HG03108 (cell line): ENCODE measurements around the gene DDR1.
A peak's percentile ranks its signal among the peaks of the same experiment; 100 is the strongest.
"Not testable (repeated sequence)": the region's sequence is repeated elsewhere in the genome, so short reads cannot be mapped to it uniquely, and the experiment has no call there.

Experiments
- ATAC-seq: cut with Tn5 transposase; IDR thresholded peaks from one replicate; pipeline ENCODE4 v1.9.1; 2021; ENCODE audit warnings: moderate library complexity; ENCODE audit not compliant: unreplicated experiment

DDR1 gene

DNA sequence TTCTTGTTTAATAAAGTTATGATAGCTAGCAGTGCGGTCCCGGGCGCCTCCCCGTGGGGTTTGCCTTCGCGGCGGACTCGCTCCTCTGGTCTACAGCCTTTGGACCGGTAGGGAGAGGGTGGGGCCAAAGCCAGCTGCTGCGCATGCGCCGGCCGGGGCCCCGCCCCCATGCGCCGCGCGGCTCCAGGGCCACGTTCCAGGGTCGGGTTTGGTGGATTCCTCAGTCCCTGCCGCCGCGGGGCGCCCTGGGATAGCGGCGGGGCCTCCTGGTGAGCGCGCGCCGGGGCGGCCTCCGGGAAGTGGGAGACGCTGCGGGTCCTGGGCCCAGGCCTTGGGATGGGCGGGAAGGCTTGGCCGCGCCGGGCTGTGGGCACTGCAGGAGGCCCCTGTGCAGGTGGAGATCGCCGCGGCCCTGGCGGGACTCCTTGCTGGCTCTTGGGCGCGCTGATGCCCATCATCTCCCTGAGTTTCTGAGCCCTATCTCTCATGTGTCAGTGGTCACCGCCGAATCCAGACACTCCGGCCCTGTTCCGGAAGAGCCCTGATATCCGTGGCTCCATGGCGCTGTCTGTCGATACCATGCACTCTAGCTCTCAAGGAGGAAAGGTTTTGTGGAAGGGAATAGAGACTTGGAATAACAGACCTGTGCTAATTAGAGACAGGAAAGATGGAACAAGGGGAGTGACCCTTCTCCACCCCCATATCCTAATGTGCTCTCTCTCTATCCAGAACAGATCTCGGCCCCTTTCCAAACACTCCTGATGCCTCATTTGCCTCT, 29.9 kb downstream of the DDR1 start, which contains the start of gene VARS2:
VARS2 (plus strand) TSS at position 163 of the 778 bp plus-strand sequence; CDS start at position 762, 599 bp downstream.
- peak; percentile 75 for ATAC-seq

- ATAC-seq: no peak
Measured at GRCh38 chr6:30914854-30915590, 30.7 kb downstream of the DDR1 start.

- ATAC-seq: no peak
Measured at GRCh38 chr6:30915591-30915946, 31.2 kb downstream of the DDR1 start.

GRCh38 chr6:30917041-30917440, 32.7 kb downstream of the DDR1 start:
- no peak for ATAC-seq

DNA sequence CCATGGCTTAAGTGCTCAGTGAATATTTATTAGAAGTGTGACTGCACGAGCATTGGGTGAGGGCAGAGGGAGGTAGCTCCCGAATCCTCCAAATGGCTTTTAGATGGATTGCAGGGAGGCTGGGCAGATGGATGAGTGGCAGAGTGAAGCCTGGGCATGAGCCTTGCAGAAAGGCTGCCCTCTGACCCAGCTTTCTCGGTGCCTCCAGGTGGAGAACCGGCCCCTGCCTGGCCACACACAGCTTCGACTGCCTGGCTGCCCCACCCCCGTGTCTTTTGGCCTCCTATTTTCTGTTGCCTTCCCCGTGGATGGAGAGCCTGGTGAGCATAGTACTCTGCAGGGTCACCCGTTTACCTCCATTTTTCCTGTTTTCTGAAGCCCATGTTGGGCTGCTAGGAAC, 33.2 kb downstream of the DDR1 start:
- ATAC-seq: no peak

DNA sequence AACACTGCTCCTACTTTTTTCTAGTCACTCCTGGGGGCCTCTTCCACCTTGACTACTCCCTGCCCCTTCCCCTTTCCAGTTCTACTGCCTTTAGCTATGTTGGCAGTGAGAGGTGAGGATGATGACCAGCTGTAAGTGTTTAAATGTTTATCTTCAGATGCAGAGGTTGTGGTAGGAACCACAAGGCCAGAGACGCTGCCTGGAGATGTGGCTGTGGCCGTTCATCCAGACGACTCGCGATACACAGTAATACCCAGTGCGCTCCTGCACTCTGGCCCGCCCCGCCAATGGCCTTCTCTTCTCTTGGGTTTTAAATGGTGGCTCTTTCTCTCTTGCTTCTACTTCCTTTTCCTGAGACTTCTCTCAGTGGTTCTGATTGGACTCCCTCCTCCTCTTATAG, 34.4 kb downstream of the DDR1 start:
- ATAC-seq: no peak

DNA sequence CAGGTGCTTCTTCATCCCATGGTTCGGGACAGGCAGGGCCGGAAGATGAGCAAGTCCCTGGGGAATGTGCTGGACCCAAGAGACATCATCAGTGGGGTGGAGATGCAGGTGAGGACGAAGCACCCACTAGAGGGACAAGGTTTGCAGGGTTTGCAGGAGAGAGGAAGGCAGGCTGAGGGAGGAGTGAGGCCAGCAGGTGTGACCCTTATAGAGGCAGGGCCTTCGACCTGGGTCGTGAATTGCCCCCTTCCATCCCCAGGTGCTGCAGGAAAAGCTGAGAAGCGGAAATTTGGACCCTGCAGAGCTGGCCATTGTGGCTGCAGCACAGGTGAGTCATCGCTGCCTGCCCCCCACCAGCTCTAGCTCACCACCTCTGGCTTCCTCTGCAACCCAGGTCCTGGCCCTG, 38.1 kb downstream of the DDR1 start:
- ATAC-seq: no peak

- ATAC-seq: not testable (repeated sequence)
Measured at GRCh38 chr6:30924040-30924627, 39.8 kb downstream of the DDR1 start.

DNA sequence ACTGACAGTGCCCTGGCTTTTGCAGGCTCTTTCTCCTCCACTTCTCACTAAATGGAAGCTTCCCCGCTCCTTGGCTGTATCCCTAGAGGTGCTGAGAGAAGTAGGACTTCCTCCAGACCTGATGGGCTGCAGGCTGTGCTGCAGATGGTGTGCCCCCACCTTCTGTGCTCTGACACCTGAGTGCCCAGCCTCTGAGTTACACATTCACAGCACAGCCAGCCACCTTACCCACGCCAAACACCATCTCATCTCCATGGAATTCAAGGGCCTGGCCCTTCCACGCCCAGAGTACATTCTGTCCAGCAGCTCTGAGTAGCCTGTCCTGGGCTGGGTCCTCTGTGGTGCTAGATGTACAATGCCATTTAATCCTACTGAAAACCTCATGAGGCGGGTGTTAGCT, 42.3 kb downstream of the DDR1 start:
- no peak for ATAC-seq

DNA sequence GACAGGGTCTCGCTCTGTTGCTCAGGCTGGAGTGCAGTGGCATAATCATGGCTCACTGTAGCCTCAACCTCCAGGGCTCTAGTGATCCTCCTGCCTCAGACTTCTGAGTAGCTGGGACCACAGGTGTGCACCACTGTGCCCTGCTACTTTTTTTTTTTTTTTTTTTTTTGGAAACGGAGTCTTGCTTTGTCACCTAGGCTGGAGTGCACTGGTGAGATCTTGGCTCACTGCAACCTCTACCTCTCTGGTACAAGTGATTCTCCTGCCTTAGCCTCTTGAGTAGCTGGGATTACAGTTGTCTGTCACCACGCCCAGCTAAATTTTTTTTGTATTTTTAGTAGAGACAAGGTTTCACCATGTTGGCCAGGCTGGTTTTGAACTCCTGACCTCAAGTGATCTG, 42.8 kb downstream of the DDR1 start:
- ATAC-seq: not testable (repeated sequence)

GRCh38 chr6:30928677-30929076, 44.4 kb downstream of the DDR1 start:
- ATAC-seq: no peak

GRCh38 chr6:30930506-30930905, 46.2 kb downstream of the DDR1 start:
- ATAC-seq: no peak

- ATAC-seq: no peak
Measured at GRCh38 chr6:30931272-30931671, 47.0 kb downstream of the DDR1 start.

DNA sequence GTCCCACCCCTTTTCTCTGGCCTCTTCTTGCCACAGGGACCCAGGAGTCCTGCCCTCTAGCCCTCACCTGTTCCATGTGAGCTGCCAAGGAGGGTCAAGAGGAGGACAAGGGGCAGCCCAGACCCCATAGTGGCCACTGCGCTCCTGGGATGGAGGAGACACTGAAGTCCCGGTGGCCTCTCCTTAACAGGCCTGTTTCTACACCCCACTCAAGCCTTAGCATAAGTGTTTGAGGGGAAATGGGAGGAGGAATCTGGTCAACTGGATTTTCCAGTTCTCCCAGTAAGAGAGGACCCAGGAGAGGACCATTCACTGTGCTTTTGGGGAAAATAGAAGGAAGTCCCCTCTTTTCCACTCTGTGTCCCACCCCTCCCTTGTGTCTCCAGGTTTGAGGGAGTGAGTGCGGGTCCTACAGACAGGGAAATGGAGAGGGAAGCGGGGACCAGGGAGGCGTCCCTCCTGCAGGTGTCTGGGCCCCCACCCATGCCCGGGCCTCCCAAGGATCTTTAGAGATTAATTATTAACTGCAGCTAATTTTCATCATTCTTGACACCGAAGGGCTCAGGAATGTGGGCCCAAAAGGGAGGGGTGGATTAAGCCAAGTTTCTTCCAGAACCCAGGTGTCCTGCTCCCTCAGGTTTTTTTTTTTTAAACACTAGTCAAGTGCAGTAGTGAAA, 47.8 kb downstream of the DDR1 start, which contains the start of gene SFTA2:
SFTA2 (minus strand) TSS at position 202 of the 677 bp plus-strand sequence; CDS start at position 128, 74 bp downstream.
- no peak for ATAC-seq

DNA sequence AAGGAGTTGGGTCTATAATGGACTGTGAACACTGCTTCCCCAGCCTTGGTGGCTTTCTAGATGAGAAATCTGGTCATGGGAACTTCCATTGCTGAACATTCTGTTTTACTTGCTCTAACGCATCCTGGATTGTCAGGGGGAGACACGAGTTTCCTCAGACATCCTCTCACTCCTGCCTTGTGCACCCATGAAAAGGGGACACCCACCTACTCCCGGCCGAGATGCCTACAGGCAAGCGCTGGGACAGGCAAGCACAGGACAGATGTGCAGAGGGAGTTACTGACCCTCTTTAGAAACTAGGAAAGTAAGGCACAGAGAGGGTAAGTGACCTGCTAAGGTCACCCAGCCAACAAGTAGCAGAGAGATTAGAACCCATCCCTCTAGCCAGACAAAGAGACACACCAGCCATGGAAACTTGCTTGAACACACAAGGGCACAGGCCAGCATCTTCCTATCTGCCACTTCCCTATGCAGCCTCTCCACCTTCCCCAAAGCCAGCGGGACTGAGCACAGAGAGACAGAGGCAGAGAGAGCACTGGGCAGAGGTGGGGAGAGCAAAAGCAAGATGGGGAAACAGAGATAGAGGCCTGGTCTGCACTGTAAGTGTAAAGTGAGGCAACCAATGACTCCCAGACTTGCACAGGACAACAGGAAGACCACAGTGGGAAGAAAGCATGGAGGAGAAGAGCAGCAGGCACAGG, 48.5 kb downstream of the DDR1 start:
- ATAC-seq: no peak

DNA sequence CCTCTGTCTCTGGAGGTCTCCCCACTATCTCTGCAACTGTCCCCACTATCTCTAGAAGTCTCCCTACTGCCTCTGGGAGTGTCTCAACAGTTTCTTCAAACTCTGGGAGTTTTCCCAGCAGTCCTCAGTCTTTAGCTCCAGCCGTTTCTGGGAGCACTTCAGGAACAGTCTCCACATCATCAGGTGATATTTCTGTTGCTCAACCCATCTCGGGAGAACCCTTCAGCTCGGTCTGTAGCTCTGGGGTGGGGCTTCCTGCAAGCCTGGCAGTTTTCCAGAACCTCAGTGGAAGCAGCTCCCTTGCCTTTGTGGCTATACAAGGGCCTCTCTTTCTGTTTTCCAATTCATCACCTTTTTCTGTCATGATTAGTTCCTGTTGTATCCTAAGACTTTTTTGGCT, 50.7 kb downstream of the DDR1 start:
- ATAC-seq: no peak

GRCh38 chr6:30937265-30937664, 52.9 kb downstream of the DDR1 start:
- no peak for ATAC-seq

GRCh38 chr6:30938730-30939129, 54.4 kb downstream of the DDR1 start:
- ATAC-seq: no peak

DNA sequence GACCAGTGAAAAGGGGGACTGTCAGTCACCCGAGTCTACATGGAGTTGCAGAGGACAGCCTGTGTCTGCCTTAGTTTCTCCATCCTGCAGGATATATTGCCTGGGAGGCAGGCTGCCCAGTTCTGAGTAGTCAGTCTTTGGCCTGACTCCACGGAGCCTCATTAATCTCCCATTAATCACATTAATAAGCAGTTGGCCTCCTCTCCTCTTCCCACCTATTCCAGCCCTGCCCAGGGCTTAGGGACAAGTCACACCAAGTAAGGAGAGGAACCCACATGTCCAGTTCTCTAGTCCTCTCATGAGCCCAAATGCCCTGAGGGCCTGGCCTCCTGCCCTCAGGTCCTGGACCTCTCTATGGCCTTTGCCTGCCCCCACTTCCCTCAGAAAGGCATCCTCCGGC, 55.2 kb downstream of the DDR1 start:
- no peak for ATAC-seq

DNA sequence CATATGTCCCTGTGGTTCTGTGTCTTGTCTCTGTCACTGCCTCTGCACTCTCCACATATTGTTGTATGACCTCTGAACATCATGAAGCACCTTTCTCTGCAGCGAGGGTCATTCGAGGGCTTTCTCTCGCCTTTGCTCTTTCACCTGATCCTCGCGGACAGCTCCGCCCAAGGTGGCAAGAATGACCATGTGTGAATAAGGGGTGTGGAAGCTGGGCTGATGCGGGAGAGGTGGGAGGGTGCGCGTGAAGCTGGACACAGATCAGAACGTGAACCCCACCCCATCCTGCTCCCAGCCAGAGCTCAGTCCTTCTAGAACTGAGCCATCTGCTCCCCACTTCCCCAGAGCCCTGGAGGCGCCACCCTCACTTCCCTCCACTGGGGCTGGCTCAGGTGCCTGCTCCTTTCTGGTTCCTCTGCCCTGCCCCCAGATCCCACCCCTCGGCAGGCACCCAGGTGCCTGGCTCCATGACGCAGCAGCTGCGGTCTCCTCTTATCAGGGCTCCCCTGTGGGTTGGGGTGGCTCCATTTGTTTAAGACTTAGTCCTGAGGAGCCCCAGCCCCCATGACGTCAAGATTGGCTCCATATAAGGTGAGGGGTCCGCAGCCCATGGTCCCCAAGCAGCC, 56.2 kb downstream of the DDR1 start, which contains the start of gene MUCL3:
MUCL3 (plus strand) TSS at position 613 of the 626 bp plus-strand sequence. CDS start 27 bp downstream, outside the sequence.
- no peak for ATAC-seq
